ENCODE data around the gene ARMC9.

- no peak for TF ChIP-seq CTCF (tag by site-specific recombination; IDR thresholded peaks at IDR 0.05)
- TF ChIP-seq ZNF558 (tag by site-specific recombination; IDR thresholded peaks at IDR 0.05): no peak
Measured at GRCh38 chr2:231391981-231392380, 193.6 kb downstream of the ARMC9 start.
